GM12878 (cell line): ENCODE data around the gene CYREN. TPM values are rescaled to one million over a fixed set of nuclear protein-coding genes. Genes with fewer than 3 reads are reported as not detected.

Source experiments
- ATF7 ChIP-seq: fragments of 450-650 bp; IDR thresholded peaks from 2 replicates; pipeline ENCODE4 v1.6.1; 2016; ENCODE audit warnings: low read depth, mild to moderate bottlenecking
- BCLAF1 ChIP-seq: fragments of 450-650 bp; IDR thresholded peaks from 2 replicates; pipeline ENCODE4 v1.6.1; 2017; ENCODE audit warnings: antibody characterized with exemption, mild to moderate bottlenecking, moderate library complexity
- EP300 ChIP-seq, 2 experiments: fragments of 150-350 bp in 1 of 2; IDR thresholded peaks; 2 replicates each; pipeline ENCODE4 v1.6.1; 2011 to 2012; ENCODE audit warnings: low read depth in 2 of 2, low read length in 2 of 2, borderline replicate concordance in 1 of 2, improper control_type of control experiment in 1 of 2, inconsistent platforms in 1 of 2; ENCODE audit not compliant: control insufficient read depth in 1 of 2
- HCFC1 ChIP-seq: fragments of 150-350 bp; IDR thresholded peaks from 2 replicates; pipeline ENCODE4 v1.6.1; 2014; ENCODE audit warnings: low read length
- HDAC2 ChIP-seq: fragments of 200-600 bp; sonication (generic); IDR thresholded peaks from 2 replicates; pipeline ENCODE4 v1.6.1; 2017
- HDGF ChIP-seq: fragments of 450-650 bp; IDR thresholded peaks from 2 replicates; pipeline ENCODE4 v1.6.1; 2016; ENCODE audit warnings: antibody characterized with exemption
- IKZF2 ChIP-seq, 2 experiments: fragments of 450-650 bp; IDR thresholded peaks; 2 replicates each; pipeline ENCODE4 v1.6.1; 2017; ENCODE audit warnings: mild to moderate bottlenecking in 2 of 2, moderate library complexity in 2 of 2
- KDM1A ChIP-seq: fragments of 200-600 bp; sonication (generic); IDR thresholded peaks from 2 replicates; pipeline ENCODE4 v1.6.1; 2016; ENCODE audit warnings: borderline replicate concordance
- LARP7 ChIP-seq: fragments of 450-650 bp; IDR thresholded peaks from 2 replicates; pipeline ENCODE4 v1.6.1; 2017; ENCODE audit warnings: mild to moderate bottlenecking
- MXI1 ChIP-seq: fragments of 150-350 bp; IDR thresholded peaks from 2 replicates; pipeline ENCODE4 v1.6.1; 2011; ENCODE audit warnings: low read depth, mild to moderate bottlenecking, inconsistent platforms, low read length, improper control_type of control experiment
- NBN ChIP-seq: fragments of 450-650 bp; IDR thresholded peaks from 2 replicates; pipeline ENCODE4 v1.6.1; 2016
- NFIC ChIP-seq: IDR thresholded peaks from 2 replicates; pipeline ENCODE4 v1.6.1; 2012; ENCODE audit warnings: low read depth, mild to moderate bottlenecking, inconsistent platforms, low read length, moderate library complexity
- NFXL1 ChIP-seq: fragments of 450-650 bp; IDR thresholded peaks from 2 replicates; pipeline ENCODE4 v1.6.1; 2017; ENCODE audit warnings: antibody characterized with exemption, mild to moderate bottlenecking, borderline replicate concordance
- NRF1 ChIP-seq: conservative IDR thresholded peaks from 2 replicates; pipeline ENCODE4 v1.6.1; 2011; ENCODE audit warnings: mild to moderate bottlenecking, low read depth, low read length, improper control_type of control experiment
- POLR2AphosphoS2 ChIP-seq: IDR thresholded peaks from 2 replicates; pipeline ENCODE4 v1.6.1; 2011; ENCODE audit warnings: low read depth, mild to moderate bottlenecking, low read length, improper control_type of control experiment, moderate library complexity
- POLR2AphosphoS5 ChIP-seq: IDR thresholded peaks from 2 replicates; pipeline ENCODE4 v1.6.1; 2011; ENCODE audit warnings: mild to moderate bottlenecking, low read length, inconsistent platforms
- SMAD1 ChIP-seq: fragments of 450-650 bp; IDR thresholded peaks from 2 replicates; pipeline ENCODE4 v1.6.1; 2018; ENCODE audit warnings: mild to moderate bottlenecking, low read depth; ENCODE audit not compliant: partially characterized antibody
- SREBF1 ChIP-seq: IDR thresholded peaks from 2 replicates; pipeline ENCODE4 v1.6.1; 2012; ENCODE audit warnings: mild to moderate bottlenecking, low read length
- USF1 ChIP-seq: IDR thresholded peaks from 2 replicates; pipeline ENCODE4 v1.6.1; 2011; ENCODE audit warnings: borderline replicate concordance, low read depth, mild to moderate bottlenecking, moderate library complexity, mixed read lengths, low read length; ENCODE audit not compliant: insufficient read depth; ENCODE audit errors: extremely low read length
- ZBTB33 ChIP-seq: fragments of 450-650 bp; IDR thresholded peaks from 2 replicates; pipeline ENCODE4 v1.6.1; 2017; ENCODE audit warnings: mild to moderate bottlenecking
- ZNF592 ChIP-seq: fragments of 450-650 bp; IDR thresholded peaks from 2 replicates; pipeline ENCODE4 v1.6.1; 2017; ENCODE audit warnings: mild to moderate bottlenecking, moderate library complexity
- polyA plus RNA-seq, 11 experiments: library from polyadenylated mRNA; depleted of rRNA in 4 of 11; unstranded in 6 of 11; stranded (reverse) in 5 of 11; fragments of >200 nt; fragmentation: Nextera tagmentation in 4 of 11; fragmentation: Illumina TruSeq in 1 of 11; extraction: Ambion mirVana in 4 of 11; extraction: Trizol in 1 of 11; gene quantifications; 1 replicate in 1 of 11; 2 replicates in 10 of 11; pipeline versions ENCODE4 v1.2.1 to v1.2.3, GENCODE V29; 2011 to 2016; ENCODE audit warnings: inconsistent platforms in 2 of 11, missing spikeins in 2 of 11, low read depth in 1 of 11
- total RNA-seq, 4 experiments: library from RNA; depleted of rRNA in 3 of 4; stranded (reverse); fragments of >200 nt in 3 of 4; fragmentation: Illumina TruSeq in 1 of 4; extraction: Trizol in 1 of 4; gene quantifications; 2 replicates each; pipeline versions ENCODE4 v1.2.1 to v1.2.3, GENCODE V29; 2013 to 2021

CYREN gene
- total and polyA plus RNA-seq, 10 of the 15 experiments (the other 5 are each of a cell fraction or from before 2014, with no cell fraction given), result 8.7 to 64.3 (median 55.7) TPM

GRCh38 chr7:135151533-135151932 lies 19.0 kb downstream of the CYREN start (continued):
- TF ChIP-seq ZNF592 (no peak), KDM1A (no peak), HCFC1 (no peak), LARP7 (no peak; the same call in 1 of the 2 replicates), EP300 (IDR thresholded peaks at IDR 0.05; ENCODE audit: borderline replicate concordance in 1 of 2, control insufficient read depth in 1 of 2, low read depth in 2 of 2, low read length in 2 of 2) (no peak), MXI1 (peak; percentile 35; the same call in 1 of the 2 replicates), BCLAF1 (no peak), ZBTB33 (no peak), SMAD1 (peak; percentile 33), USF1 (peak; percentile 23), HDGF (0 out of 2 replicates have a peak, but pooled peaks have one; percentile 33), POLR2AphosphoS2 (0 out of 2 replicates have a peak, but pooled peaks have one; percentile 33), IKZF2 (IDR thresholded peaks at IDR 0.05) (peak in 1 of 2 experiments; percentile 39; a peak in 1 of 4 replicates), NBN (0 out of 2 replicates have a peak, but pooled peaks have one; percentile 18), HDAC2 (no peak), NFXL1 (no peak), NFIC (no peak), ATF7 (no peak), NRF1 (no peak), POLR2AphosphoS5 (peak; percentile 44; the same call in 1 of the 2 replicates), SREBF1 (no peak)
